ENCODE results near the gene CD300A.
A peak's percentile ranks its signal among the peaks of the same experiment; 100 is the strongest.
"Not testable (repeated sequence)": the region's sequence is repeated elsewhere in the genome, so short reads cannot be mapped to it uniquely, and the experiment has no call there.

CD300A gene

DNA sequence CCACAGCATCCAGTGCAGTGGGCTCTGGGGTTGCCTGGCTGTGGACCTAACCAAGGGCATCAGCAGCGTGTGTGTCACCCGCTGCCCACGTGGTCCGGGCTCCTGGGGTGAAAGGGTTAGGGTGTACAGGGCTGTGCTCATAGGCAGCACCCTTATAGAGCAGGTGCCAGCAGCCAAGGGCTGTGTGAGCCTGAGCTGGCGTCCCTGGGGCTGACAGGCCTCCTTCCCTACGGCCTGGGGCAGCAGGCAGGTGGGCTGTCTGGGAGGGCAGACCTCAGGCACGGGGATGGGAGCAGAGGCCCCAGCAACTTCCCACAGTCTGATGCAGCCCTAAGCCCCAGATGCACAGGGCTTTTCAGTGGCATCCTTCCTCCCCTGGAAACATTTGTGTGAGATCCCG, 13.9 kb downstream of the CD300A start:
- no peak for DNase-seq (ENCODE audit: low read depth)

DNA sequence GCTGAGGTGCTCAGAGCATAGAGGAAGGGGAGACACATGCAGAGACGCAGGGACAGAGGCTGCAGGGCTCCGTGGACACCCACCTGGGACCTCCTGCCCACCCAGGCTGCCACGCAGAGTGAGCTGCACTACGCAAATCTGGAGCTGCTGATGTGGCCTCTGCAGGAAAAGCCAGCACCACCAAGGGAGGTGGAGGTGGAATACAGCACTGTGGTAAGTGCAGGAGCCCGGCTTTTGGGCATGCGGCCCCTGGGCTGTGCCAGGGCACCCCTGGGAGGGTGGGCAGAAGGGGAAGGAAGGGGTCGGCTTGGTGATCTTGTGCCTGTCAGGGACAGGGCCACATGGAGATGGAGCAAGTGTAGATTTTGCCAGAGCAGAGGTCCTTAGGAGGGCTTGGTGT, 15.2 kb downstream of the CD300A start:
- no peak for DNase-seq (ENCODE audit: low read depth)

DNA sequence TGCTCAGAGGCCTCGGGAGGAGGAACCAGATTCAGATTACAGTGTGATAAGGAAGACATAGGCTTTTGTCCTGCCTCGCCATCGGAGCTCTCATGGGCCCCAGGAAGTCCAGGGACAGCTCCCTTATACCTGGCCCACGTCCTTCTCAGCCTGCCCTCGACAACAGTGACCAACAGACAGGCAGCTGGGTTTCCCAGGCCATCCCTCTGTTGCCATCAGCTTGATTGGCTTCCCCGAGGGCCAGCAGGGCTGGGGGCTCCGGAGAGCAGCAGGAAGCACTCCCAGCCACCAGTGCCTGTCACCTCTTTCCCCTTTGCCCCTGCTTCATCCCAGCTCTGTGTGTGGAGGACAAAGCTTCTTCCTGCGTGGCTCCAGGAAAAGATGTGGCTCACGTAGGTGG, 17.6 kb downstream of the CD300A start:
- DNase-seq (ENCODE audit: low read depth), result no peak

DNA sequence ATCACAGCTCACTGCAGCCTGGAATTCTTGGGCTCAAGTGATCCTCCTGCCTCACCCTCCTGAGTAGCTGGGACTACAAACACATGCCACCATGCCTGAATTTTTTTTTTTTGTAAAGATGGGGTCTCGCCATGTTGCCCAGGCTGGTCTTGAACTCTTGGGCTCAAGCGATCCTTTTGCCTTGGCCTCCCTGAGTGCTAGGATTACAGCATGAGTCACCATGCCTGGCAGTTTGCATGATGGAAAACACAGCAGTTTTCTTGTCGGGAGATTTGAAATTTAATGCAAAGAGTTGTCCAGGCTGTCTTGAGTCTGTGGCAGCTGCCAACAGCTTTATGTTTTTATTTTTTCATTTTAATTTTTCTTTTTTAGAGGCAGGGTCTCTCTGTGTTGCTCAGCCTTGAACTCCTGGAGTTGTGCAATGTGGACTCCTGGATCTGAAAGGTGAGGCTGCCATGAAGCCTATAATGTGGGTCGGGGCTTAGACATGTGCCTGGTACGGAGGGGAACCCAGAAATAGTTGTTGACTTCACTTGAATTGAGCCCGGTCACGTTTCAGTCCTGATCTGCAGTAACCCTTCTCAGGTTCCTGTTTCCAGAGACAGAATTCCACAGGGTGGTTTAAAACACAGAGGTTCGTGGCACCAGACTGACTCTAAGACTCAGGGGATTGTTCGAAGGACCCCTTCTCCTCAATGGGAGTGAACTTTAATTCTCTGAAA, 18.7 kb downstream of the CD300A start:
- no peak for DNase-seq (ENCODE audit: low read depth)

DNA sequence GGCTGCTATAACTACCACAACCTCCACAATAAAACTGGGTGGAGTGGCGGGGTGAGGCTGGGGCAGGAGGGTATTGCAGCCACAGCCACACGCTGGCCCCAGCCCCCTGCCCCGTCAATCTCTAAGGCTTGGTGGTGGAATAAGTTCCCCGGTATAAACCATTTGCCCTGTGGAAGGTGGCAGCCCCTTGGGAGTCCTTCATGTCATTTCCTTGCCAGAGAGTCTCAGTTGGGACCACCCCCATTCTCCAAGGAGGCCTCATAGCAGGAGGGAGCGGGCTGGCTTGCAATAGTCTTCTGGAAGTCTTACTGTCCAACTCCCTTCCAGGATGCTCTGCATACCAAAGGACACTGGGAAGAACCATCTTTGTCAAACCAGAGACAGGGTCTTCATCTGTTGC, 19.4 kb downstream of the CD300A start:
- DNase-seq (ENCODE audit: low read depth), result no peak

DNA sequence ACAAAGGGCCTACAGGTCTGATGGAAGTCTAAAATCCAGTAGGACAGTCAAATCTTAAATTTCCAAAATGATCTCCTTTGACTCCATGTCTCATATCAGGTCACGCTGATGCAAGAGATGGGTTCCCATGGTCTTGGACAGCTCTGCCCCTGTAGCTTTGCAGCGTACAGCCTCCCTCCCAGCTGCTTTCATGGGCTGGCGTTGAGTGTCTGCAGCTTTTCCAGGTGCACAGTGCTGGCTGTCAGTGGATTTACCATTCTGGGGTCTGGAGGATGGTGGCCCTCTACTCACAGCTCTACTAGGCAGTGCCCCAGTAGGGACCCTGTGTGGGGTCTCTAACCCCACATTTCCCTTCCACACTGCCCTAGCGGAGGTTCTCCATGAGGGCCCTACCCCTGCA, 21.8 kb downstream of the CD300A start:
- DNase-seq (ENCODE audit: low read depth), result not testable (repeated sequence)

DNA sequence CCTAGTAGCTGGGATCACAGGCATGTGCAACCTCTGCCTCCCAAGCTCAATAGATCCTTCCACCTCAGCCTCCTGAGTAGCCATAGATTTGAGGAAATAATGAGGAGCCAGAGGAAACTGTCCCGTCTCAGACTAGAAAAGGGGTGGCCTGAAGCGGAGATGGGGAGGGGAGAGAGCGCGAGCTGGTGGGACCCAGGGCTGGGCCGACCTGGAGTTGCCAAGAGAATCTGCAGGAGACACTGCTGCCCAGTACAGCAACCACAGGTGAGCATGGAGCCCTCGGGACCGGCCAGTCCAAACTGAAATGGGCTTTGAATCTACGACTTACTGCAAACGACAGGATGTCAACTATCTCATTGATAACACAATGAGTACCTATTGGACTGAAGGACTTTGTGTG, 24.3 kb downstream of the CD300A start:
- no peak for DNase-seq (ENCODE audit: low read depth)

DNA sequence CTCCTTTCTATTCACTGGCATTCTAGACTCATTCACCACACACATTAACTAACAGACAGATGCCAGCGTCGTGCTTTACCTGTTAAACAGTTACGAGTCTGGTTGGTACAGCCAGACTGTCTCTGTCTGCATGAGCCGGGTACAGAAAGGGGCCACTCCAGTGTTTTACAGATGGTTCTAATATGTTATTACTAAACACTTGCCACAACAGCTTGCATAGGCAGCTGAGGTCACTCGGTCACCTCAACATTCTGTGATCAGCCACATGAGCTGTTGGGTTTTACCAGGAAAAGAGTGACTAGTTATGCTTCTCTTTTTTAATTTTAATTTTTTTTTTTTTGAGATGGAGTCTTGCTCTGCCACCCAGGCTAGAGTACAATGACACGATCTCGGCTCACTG, 25.2 kb downstream of the CD300A start:
- DNase-seq (ENCODE audit: low read depth), result no peak

DNA sequence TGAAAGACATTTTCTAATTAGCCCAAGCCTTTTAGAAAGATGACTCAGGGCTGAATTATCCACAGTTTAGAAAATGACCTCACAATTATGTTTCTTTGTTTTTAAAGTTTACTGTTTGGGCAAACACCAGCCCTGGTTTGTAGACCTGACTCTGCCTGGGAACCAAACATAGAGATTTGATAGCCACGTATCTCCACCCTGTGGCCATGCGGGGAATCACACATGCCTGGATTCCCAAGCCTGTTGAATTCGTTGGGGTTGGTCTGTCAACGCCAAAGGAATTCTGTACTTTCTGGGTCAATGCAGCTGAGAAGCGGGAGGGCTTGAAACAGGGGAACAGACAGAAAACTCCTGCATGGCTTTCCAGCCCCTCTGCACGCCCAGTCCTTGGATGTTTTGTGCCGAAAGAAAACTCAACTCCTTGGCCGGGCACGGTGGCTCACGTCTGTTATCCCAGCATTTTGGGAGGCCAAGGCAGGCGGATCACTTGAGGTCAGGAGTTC, 26.9 kb downstream of the CD300A start:
- peak; percentile 22 for DNase-seq (ENCODE audit: low read depth)

DNA sequence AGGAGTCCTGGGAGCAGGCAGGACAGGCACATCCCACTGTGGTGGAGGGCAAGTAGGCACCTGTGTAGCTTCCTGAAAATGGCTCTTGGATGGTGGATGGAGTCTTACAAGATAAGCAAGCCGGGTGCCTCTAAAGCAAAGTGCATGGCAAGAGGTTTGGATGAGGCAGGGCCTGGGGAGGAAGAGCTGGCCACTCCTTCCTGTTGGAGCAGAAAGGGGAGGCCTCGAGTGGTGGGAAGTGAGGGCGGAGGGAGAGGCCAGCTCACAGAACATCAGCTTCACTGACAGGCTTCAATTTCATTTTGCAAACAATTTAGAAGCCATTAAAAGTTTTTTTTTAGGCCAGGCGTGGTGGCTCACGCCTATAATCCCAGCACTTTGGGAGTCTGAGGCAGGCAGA, 31.0 kb downstream of the CD300A start:
- DNase-seq (ENCODE audit: low read depth), result no peak

DNA sequence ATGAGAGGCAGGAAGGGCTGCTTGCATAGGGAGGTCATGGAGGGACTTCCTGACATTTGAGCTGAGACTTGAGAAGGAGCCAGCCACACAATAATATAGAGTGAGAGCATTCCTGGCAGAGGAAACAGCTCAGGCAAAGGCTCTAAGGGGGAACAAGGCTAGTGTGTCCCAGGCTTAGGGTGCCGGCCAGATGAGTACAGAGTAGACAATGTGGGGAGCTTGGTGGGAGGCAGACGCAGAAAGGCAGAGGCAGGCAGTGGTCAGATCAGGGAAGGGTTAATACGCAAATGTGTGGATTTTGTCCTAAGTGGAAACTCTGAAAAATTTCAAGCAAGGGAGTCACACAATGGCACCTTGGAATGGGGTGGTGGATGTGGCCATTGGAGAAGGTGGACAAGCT, 33.6 kb downstream of the CD300A start:
- no peak for DNase-seq (ENCODE audit: low read depth)

DNA sequence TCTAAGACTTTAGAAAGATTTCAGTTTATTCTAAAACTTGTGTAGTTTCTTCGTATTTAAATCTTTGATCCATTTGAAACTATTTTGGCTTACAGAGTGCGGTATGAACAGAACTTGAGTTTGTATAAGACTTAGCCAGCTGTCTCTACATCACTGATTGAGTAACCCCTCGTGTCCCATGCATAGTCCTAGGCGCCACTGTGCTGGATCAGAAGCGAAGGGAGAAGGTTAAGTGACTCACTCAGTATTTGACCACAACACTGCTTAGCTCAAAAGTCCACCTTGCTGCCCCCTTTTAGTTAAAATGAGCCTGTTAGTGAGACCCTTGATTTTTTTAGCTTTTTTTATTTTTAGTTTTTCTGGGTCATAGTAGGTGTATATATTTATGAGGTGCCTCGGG, 36.4 kb downstream of the CD300A start:
- no peak for DNase-seq (ENCODE audit: low read depth)

DNA sequence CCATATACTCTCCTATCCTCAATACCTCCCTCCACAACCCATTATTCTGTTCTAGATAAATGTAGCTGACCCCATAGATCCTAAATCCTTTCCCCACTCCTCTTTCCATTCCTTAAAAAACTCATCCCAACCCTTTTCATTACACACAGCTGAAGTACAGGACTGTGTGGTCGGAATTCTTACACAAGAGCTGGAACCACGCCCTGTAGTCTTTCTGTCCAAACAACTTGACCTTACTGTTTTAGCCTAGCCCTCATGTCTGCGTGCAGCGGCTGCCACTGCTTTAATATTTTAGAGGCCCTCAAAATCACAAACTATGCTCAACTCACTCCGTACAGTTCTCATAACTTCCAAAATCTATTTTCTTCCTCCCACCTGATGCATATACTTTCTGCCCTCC, 37.5 kb downstream of the CD300A start:
- not testable (repeated sequence) for DNase-seq (ENCODE audit: low read depth)

DNA sequence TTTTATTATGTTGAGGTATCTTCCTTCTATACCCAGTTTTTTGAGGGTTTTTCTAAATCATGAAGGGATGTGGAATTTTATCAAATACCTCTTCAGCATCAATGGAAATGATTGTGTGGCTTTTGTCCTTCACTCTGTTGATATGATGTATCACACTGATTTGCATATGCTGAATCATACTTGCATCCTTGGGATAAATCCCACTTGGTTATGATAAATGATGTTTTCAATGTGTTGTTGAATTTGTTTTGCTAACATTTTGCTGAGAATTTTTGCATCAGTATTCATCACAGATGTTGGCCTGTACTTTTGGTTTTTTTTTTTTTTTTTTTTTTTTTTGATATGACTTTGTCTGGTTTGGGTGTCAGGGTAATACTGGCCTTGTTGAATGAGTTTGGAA, 41.7 kb downstream of the CD300A start:
- no peak for DNase-seq (ENCODE audit: low read depth)

DNA sequence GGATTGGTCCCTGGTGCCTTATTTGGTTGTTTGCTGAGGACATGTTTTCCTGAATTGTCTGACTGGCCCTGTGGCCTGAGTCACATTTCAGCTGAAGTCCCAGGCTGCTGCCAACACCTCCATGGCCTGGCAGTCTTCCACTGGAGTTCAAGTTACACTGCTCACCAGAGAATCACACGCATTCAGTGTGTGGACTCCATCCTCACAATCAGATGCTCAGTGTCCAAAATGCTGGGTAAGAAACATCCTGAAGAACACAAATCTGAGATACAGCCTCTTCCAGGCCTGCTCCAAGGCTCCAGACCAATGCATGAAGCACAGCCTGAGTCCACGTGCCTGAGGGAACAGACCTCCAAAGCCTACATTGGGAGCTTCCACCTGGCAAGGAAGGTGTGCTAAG, 45.6 kb downstream of the CD300A start:
- no peak for DNase-seq (ENCODE audit: low read depth)

DNA sequence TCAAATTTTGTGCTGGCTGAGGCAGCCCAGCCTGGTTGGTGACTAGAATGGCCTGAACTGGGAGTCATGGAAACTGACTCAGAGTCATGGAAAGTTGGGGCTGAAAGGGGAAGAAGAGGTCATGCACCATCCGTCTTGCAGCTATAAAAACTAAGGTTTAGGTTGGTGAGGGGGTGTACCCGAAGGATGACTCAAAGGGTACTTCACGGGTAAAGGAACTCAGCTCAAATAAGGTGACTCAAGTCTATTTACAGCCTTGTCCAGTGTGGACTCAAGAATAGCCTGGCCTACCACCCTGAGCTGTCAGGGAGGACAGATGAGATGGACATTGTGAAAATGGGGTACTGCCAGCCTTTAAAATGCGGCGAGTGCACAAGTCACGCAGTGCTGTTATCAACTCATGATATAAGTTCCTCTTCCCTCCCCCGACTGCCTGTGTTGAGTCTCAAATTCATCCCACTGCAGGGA, 46.2 kb downstream of the CD300A start:
- no peak for DNase-seq (ENCODE audit: low read depth)

DNA sequence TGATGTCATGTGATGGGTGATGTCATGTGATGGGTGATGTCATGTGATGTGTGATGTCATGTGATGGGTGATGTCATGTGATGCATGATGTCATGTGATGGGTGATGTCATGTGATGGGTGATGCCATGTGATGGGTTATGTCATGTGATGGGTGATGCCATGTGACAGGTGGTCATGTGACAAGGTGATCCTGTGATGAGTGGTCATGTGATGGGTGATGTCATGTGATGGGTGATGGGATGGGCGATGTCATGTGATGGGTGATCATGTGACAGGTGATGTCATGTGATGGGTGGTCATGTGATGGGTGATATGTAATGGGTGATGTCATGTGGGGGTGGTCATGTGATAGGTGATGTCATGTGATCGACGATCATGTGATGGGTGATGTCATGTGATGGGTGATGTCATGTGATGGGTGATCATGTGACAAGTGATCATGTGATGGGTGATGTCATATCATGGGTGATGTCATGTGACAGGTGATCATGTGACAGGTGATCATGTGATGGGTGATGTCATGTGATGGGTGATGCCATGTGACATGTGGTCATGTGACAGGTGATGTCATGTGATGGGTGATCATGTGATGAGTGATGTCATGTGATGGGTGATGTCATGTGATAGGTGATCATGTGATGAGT, 47.7 kb downstream of the CD300A start:
- peak; percentile 4 for DNase-seq (ENCODE audit: low read depth)

DNA sequence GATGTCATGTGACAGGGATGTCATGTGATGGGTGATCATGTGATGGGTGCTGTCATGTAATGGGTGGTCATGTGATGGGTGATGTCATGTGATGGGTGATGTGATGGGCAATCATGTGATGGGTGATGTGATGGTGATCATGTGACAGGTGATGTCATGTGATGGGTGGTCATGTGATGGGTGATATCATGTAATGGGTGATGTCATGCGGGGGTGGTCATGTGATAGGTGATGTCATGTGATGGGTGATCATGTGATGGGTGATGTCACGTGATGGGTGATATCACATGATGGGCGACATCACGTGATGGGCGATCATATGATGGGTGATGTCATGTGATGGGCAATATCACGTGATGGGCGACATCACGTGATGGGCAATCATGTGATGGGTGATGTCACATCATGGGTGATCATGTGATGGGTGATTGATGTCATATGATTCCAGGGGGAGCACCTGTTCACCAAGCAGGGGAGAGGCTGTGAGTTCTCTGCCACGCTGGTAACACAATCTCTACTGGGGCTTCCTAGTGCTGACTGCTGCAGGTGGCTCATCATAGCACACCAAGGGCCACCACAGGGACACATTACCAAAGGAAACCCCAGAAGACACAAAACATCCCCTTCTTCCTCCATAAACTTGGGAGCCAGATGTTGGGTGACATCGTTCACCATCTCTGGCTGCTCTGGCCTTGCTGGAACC, 48.3 kb downstream of the CD300A start:
- peak; percentile 3 for DNase-seq (ENCODE audit: low read depth)

DNA sequence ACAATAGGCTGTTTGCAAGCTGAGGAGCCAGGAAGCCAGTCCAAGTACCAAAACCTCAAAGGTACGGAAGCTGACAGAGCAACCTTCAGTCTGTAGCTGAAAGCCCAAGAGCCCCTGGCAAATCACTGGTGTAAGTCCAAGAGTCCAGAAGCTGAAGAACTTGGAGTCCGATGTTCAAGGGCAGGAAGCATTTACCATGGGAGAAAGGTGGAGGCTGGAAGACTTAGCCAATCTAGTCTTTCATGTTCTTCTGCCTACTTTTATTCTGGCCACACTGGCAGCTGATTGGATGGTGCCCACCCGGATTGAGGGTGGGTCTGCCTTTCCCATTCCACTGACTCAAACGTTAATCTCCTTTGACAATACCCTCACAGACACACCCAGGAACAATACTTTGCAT, 49.5 kb downstream of the CD300A start:
- no peak for DNase-seq (ENCODE audit: low read depth)

DNA sequence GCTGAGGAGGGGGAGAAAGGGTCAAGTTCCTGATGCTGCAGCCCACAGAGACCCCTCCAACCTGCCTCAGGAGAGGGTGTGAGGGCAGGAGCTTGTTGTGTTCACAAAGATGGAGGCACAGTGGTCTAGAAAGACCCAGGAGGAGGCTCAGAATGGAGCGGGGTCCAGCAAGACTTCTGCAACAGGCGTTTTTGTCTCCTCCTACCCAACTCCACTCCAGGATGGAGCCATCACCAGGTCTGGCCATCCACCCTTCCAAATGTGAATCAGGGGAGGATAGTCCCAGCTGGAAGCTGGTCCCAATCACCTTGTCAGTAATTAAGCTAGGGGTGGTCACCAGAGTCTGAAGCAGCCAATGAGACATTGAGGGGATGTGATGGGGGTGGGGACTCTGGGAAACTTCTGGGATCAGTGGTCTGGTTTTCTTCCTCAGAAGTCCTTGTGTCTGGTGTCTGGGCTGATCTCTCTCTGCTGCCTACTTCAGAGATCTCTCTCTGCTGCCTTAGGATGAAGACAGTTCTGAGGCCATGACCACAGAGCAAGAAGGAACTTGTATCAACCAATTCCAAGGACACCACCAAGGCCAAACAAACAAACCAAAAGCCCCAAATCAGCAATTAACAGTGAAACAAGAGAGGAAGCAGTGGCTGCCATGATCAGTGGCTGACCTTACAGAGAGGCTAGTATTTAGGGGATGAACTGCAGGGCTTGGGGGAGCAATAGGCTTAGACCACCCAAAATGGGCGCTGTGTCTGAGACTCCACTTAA, 50.3 kb downstream of the CD300A start:
- no peak for DNase-seq (ENCODE audit: low read depth)

DNA sequence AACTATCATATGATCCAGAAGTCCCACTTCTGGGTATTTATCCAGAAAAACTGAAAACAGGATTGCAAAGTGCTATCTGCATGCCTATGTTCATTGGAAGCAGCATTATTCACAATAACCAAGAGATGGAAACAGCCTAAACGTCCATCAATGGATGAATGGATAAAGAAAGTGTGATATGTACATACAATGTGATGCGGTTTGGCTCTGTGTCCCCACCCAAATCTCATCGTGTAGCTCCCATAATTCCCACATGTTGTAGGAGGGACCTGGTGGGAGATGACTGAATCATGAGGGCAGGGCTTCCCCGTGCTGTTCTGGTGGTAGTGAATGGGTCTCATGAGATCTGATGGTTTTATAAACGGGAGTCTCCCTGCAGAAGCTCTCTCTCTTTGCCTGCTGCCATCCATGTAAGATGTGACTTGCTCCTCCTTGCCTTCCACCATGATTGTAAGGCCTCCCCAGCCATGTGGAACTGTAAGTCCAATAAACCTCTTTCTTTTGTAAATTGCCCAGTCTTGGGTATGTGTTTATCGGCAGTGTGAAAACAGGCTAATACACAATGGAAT, 52.1 kb downstream of the CD300A start:
- not testable (repeated sequence) for DNase-seq (ENCODE audit: low read depth)

DNA sequence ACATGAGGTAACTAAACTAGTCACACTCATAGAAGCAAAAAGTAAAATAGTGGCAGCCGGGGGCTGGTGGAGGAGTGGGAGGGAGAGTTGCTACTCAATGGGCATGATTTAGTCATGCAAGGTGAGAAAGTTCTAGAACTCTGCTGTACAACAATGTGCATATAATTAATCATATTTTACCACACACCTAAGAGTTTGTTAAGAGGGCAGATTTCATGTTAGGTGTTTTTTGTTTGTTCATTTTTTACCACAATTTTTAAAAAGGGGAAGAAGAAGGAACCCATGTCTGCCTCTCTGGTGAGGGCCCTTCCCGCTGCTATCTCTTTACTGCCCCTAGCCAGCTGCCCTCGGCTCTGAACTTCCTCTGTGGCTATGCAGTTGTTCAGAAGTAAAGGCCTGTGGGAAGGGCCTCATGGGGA, 53.6 kb downstream of the CD300A start:
- DNase-seq (ENCODE audit: low read depth), result no peak

All from fibroblast of the conjunctiva (primary cell).